Liver (tissue), 9 donors: ENCODE data around the gene PLD3. TPM values are rescaled to one million over a fixed set of nuclear protein-coding genes. Genes with fewer than 3 reads are reported as not detected.

Experiments
- DNase-seq: peaks from one replicate; pipeline ENCODE4 v3.0.0-alpha.2; 2017; ENCODE audit warnings: low spot score
- H3K27ac ChIP-seq, 2 donors: one replicate each; pipeline ENCODE4 v1.7.0; 2013; ENCODE audit warnings: inconsistent platforms in 2 of 2, low read length in 2 of 2, control low read depth in 1 of 2, low read depth in 1 of 2, mild to moderate bottlenecking in 1 of 2
- H3K27me3 ChIP-seq, 4 donors: one replicate each; pipeline versions ENCODE4 v1.6.1 to v1.7.0; 2013; ENCODE audit warnings: low read length in 3 of 4, inconsistent platforms in 1 of 4, mild to moderate bottlenecking in 1 of 4, moderate library complexity in 1 of 4; ENCODE audit not compliant: control insufficient read depth in 4 of 4, insufficient read depth in 4 of 4
- H3K36me3 ChIP-seq, 4 donors: one replicate each; pipeline versions ENCODE4 v1.6.1 to v1.7.0; 2013; ENCODE audit warnings: low read length in 3 of 4, mild to moderate bottlenecking in 3 of 4, low read depth in 1 of 4, moderate library complexity in 1 of 4; ENCODE audit not compliant: control insufficient read depth in 4 of 4, insufficient read depth in 3 of 4
- H3K4me1 ChIP-seq, 4 donors: one replicate each; pipeline versions ENCODE4 v1.6.1 to v1.7.0; 2013; ENCODE audit warnings: low read length in 3 of 4, mild to moderate bottlenecking in 3 of 4, moderate library complexity in 1 of 4; ENCODE audit not compliant: control insufficient read depth in 4 of 4, insufficient read depth in 4 of 4
- H3K4me3 ChIP-seq, 3 donors: one replicate each; pipeline versions ENCODE4 v1.6.1 to v1.7.0; 2013; ENCODE audit warnings: low read length in 3 of 3, control low read depth in 1 of 3, low read depth in 1 of 3, mild to moderate bottlenecking in 1 of 3
- H3K9ac ChIP-seq, 2 donors: one replicate each; pipeline ENCODE4 v1.7.0; 2013; ENCODE audit warnings: low read length in 2 of 2, mild to moderate bottlenecking in 2 of 2, moderate library complexity in 2 of 2, control low read depth in 1 of 2, low read depth in 1 of 2
- H3K9me3 ChIP-seq, 4 donors: one replicate each; pipeline versions ENCODE4 v1.6.1 to v1.7.0; 2013; ENCODE audit warnings: low read length in 3 of 4; ENCODE audit not compliant: control insufficient read depth in 4 of 4
- FOXA1 ChIP-seq: IDR thresholded peaks from 2 replicates; pipeline ENCODE4 v1.6.1; 2016; ENCODE audit warnings: antibody characterized with exemption
- FOXA2 ChIP-seq: IDR thresholded peaks from 2 replicates; pipeline ENCODE4 v1.6.1; 2016; ENCODE audit warnings: antibody characterized with exemption
- GABPA ChIP-seq, 2 donors: IDR thresholded peaks in 1 of 2; conservative IDR thresholded peaks in 1 of 2; 2 replicates each; pipeline ENCODE4 v1.6.1; 2016; ENCODE audit warnings: antibody characterized with exemption in 2 of 2, mild to moderate bottlenecking in 1 of 2, moderate library complexity in 1 of 2
- HNF4A ChIP-seq, 2 donors: conservative IDR thresholded peaks; 2 replicates each; pipeline ENCODE4 v1.6.1; 2016; ENCODE audit warnings: antibody characterized with exemption in 2 of 2, mild to moderate bottlenecking in 2 of 2
- NR2F2 ChIP-seq: IDR thresholded peaks from 2 replicates; pipeline ENCODE4 v1.6.1; 2016; ENCODE audit warnings: antibody characterized with exemption
- RXRA ChIP-seq, 2 donors: IDR thresholded peaks; 2 replicates each; pipeline ENCODE4 v1.6.1; 2017 to 2018; ENCODE audit warnings: antibody characterized with exemption in 2 of 2, mild to moderate bottlenecking in 1 of 2
- SP1 ChIP-seq: IDR thresholded peaks from 2 replicates; pipeline ENCODE4 v1.6.1; 2018; ENCODE audit warnings: antibody characterized with exemption, mild to moderate bottlenecking
- TAF1 ChIP-seq: conservative IDR thresholded peaks from 2 replicates; pipeline ENCODE4 v1.6.1; 2016; ENCODE audit warnings: antibody characterized with exemption, mild to moderate bottlenecking
- YY1 ChIP-seq: IDR thresholded peaks from 2 replicates; pipeline ENCODE4 v1.6.1; 2016; ENCODE audit warnings: antibody characterized with exemption, mild to moderate bottlenecking
- WGBS: extraction: QIAGEN DNeasy Blood & Tissue Kit; methylation state at CpG from one replicate; pipeline ENCODE4 v1.1.7; 2013; 5-methylcytosine and 5-hydroxymethylcytosine counted together
- polyA plus RNA-seq, 2 donors: library from polyadenylated mRNA; stranded (reverse) in 1 of 2; unstranded in 1 of 2; fragments of 200-250 nt in 1 of 2; fragments of >200 nt in 1 of 2; fragmentation: Nextera tagmentation in 1 of 2; extraction: Ambion mirVana in 1 of 2; gene quantifications; one replicate each; pipeline versions ENCODE4 v1.2.1 to v1.2.3, GENCODE V29; 2013 to 2015
- total RNA-seq, 2 donors: library from RNA; depleted of rRNA; stranded (reverse); fragments of >200 nt; gene quantifications; one replicate each; pipeline ENCODE4 v1.2.3, GENCODE V29; 2014
- TF ChIP-seq, protein P1 (sequence below): IDR thresholded peaks from 2 replicates; pipeline ENCODE4 v1.6.1; 2016; ENCODE audit warnings: antibody characterized with exemption
- TF ChIP-seq, protein P2 (sequence below): fragments of 150-350 bp; IDR thresholded peaks from 2 replicates; pipeline ENCODE4 v1.5.1; 2017; ENCODE audit warnings: improper control_type of control experiment, low read depth, low read length; ENCODE audit not compliant: missing input control
- TF ChIP-seq, protein P3 (sequence below): IDR thresholded peaks from 2 replicates; pipeline ENCODE4 v1.6.1; 2016; ENCODE audit warnings: antibody characterized with exemption, mild to moderate bottlenecking
- TF ChIP-seq, protein P4 (sequence below): IDR thresholded peaks from 2 replicates; pipeline ENCODE4 v1.6.1; 2016; ENCODE audit warnings: antibody characterized with exemption
- TF ChIP-seq, protein P5 (sequence below): IDR thresholded peaks from 2 replicates; pipeline ENCODE4 v1.6.1; 2016; ENCODE audit warnings: antibody characterized with exemption
- donor health status: healthy.
- donor health status: healthy.
- donor health status: healthy.
- donor health status: healthy.
- donor health status: healthy.

The PLD3 gene
- total and polyA plus RNA-seq, 4 donors = 56.0 to 125 (median 105) TPM

DNA sequence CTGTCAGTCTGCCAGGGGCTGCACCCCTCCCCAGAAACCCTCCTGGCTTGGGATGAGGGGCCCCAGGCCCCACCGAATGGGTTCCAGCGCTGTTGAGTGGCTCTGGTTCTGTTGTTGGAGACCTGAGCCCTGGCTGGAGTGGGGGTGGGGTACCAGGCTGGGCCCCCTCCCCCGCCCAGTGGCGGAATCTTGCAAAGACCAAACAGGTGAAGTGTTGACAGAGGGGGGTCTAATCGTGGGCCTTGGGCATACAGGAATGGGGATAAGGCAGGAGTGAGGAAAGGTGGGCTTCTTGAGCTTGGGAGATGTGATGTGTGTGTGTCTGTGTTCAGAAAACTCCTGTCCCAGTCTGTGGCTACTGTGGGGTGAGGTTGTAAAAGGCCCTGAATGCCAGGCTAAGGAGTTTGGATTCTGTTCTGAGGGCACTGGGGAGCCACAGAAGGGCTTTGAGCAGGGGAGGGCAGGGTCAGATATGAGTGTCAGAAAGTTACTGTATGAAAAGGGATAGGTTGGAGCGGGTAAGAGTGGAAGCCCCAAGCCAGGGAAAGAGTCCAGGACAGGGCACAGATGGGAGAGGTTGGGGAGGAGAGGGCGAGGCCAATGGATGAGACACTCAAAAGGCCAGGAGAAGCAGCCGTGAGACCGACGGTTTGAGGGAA is 41.7 kb downstream of the PLD3 start, which contains the start of gene HIPK4:
Gene HIPK4, minus strand, starts transcription at position 98 of the 659 bp plus-strand sequence. CDS start 279 bp downstream, outside the sequence.
- Histone ChIP-seq H3K9me3 (no peaks in the 10 kb centered on the region), H3K27ac (no peak within 1 kb of the TSS), H3K9ac (no peak within 1 kb of the TSS), H3K4me3 (no peak within 1 kb of the TSS), H3K36me3 (no peaks in the 10 kb centered on the region), H3K4me1 (no peaks in the 10 kb centered on the region), H3K27me3 (no peaks in the 10 kb centered on the region)
- 89% methylated on average over 10 of the region's 10 CpGs for WGBS
- TF ChIP-seq GABPA (IDR thresholded peaks at IDR 0.05 in 1 of 2, conservative IDR thresholded peaks at IDR 0.05 in 1 of 2) (no peak), RXRA (IDR thresholded peaks at IDR 0.05) (no peak), FOXA2 (no peak), SP1 (no peak), NR2F2 (no peak), HNF4A (conservative IDR thresholded peaks at IDR 0.05) (no peak), YY1 (no peak), FOXA1 (no peak), TAF1 (no peak)
- TF ChIP-seq, protein P1, sequence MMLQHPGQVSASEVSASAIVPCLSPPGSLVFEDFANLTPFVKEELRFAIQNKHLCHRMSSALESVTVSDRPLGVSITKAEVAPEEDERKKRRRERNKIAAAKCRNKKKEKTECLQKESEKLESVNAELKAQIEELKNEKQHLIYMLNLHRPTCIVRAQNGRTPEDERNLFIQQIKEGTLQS = no peak
- DNase-seq = no peak

DNA sequence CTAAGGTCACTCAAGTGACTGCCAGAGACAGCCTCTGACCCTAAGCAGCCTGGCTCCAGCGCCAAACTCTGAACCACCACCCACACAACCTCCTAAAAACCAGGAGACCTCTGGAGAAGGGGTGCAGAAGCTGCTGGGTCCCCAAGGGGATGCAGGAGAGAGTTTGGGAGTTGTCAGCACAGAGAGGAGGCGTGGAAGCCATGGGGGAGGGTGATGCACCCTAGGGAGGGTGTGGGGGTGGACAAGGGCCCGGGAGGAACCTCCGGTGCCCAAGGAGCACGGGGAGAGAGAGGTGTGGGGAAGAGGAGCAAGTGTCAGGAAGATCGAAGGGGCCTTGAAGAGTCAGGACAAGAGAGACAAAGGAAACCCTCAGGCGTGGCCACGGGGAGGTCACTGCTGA is 43.6 kb downstream of the PLD3 start:
- Histone ChIP-seq H3K4me1 (no peaks in the 10 kb centered on the region), H3K27me3 (no peaks in the 10 kb centered on the region), H3K27ac (no peak overlapping the region), H3K4me3 (no peak overlapping the region), H3K9me3 (no peaks in the 10 kb centered on the region), H3K9ac (no peak overlapping the region), H3K36me3 (no peaks in the 10 kb centered on the region)
- WGBS = 80% methylated on average over 8 of the region's 8 CpGs
- DNase-seq = no peak
- TF ChIP-seq SP1 (no peak), YY1 (no peak), RXRA (IDR thresholded peaks at IDR 0.05) (no peak), GABPA (IDR thresholded peaks at IDR 0.05 in 1 of 2, conservative IDR thresholded peaks at IDR 0.05 in 1 of 2) (no peak)
- TF ChIP-seq, protein P2, sequence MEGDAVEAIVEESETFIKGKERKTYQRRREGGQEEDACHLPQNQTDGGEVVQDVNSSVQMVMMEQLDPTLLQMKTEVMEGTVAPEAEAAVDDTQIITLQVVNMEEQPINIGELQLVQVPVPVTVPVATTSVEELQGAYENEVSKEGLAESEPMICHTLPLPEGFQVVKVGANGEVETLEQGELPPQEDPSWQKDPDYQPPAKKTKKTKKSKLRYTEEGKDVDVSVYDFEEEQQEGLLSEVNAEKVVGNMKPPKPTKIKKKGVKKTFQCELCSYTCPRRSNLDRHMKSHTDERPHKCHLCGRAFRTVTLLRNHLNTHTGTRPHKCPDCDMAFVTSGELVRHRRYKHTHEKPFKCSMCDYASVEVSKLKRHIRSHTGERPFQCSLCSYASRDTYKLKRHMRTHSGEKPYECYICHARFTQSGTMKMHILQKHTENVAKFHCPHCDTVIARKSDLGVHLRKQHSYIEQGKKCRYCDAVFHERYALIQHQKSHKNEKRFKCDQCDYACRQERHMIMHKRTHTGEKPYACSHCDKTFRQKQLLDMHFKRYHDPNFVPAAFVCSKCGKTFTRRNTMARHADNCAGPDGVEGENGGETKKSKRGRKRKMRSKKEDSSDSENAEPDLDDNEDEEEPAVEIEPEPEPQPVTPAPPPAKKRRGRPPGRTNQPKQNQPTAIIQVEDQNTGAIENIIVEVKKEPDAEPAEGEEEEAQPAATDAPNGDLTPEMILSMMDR = no peak
- TF ChIP-seq, protein P3, sequence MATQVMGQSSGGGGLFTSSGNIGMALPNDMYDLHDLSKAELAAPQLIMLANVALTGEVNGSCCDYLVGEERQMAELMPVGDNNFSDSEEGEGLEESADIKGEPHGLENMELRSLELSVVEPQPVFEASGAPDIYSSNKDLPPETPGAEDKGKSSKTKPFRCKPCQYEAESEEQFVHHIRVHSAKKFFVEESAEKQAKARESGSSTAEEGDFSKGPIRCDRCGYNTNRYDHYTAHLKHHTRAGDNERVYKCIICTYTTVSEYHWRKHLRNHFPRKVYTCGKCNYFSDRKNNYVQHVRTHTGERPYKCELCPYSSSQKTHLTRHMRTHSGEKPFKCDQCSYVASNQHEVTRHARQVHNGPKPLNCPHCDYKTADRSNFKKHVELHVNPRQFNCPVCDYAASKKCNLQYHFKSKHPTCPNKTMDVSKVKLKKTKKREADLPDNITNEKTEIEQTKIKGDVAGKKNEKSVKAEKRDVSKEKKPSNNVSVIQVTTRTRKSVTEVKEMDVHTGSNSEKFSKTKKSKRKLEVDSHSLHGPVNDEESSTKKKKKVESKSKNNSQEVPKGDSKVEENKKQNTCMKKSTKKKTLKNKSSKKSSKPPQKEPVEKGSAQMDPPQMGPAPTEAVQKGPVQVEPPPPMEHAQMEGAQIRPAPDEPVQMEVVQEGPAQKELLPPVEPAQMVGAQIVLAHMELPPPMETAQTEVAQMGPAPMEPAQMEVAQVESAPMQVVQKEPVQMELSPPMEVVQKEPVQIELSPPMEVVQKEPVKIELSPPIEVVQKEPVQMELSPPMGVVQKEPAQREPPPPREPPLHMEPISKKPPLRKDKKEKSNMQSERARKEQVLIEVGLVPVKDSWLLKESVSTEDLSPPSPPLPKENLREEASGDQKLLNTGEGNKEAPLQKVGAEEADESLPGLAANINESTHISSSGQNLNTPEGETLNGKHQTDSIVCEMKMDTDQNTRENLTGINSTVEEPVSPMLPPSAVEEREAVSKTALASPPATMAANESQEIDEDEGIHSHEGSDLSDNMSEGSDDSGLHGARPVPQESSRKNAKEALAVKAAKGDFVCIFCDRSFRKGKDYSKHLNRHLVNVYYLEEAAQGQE = no peak
- TF ChIP-seq, protein P4, sequence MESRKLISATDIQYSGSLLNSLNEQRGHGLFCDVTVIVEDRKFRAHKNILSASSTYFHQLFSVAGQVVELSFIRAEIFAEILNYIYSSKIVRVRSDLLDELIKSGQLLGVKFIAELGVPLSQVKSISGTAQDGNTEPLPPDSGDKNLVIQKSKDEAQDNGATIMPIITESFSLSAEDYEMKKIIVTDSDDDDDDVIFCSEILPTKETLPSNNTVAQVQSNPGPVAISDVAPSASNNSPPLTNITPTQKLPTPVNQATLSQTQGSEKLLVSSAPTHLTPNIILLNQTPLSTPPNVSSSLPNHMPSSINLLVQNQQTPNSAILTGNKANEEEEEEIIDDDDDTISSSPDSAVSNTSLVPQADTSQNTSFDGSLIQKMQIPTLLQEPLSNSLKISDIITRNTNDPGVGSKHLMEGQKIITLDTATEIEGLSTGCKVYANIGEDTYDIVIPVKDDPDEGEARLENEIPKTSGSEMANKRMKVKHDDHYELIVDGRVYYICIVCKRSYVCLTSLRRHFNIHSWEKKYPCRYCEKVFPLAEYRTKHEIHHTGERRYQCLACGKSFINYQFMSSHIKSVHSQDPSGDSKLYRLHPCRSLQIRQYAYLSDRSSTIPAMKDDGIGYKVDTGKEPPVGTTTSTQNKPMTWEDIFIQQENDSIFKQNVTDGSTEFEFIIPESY = no peak
- TF ChIP-seq, protein P5, sequence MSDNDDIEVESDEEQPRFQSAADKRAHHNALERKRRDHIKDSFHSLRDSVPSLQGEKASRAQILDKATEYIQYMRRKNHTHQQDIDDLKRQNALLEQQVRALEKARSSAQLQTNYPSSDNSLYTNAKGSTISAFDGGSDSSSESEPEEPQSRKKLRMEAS = no peak
